Heart right ventricle (tissue), 16 donors: ENCODE results near the gene FN3KRP. TPM values are rescaled to one million over a fixed set of nuclear protein-coding genes. Genes with fewer than 3 reads are reported as not detected.

Experiments used
- ATAC-seq, 8 donors: fragments of 200-7000 bp; cut with Tn5 transposase; one replicate each; pipeline ENCODE4 v1.9.1; 2020; ENCODE audit warnings: mild to moderate bottlenecking in 8 of 8, moderate library complexity in 8 of 8, moderate number of reproducible peaks in 1 of 8
- DNase-seq, 2 donors: peaks; one replicate each; pipeline ENCODE4 v3.0.0-alpha.2; 2020
- H3K27ac ChIP-seq, 10 donors: fragments of 200-600 bp; sonication (generic) in 2 of 10; one replicate each; pipeline versions ENCODE4 v1.5.0 to v1.8.0; 2020 to 2022; ENCODE audit warnings: mild to moderate bottlenecking in 3 of 10
- H3K27me3 ChIP-seq, 7 donors: fragments of 200-600 bp; one replicate each; pipeline ENCODE4 v1.8.0; 2021 to 2022; ENCODE audit warnings: mild to moderate bottlenecking in 2 of 7
- H3K36me3 ChIP-seq, 9 donors: fragments of 200-600 bp; sonication (generic) in 1 of 9; one replicate each; pipeline versions ENCODE4 v1.5.0 to v1.8.0; 2020 to 2022; ENCODE audit warnings: mild to moderate bottlenecking in 2 of 9
- H3K4me1 ChIP-seq, 9 donors: fragments of 200-600 bp; sonication (generic) in 1 of 9; one replicate each; pipeline versions ENCODE4 v1.5.0 to v1.8.0; 2020 to 2022; ENCODE audit warnings: mild to moderate bottlenecking in 4 of 9
- H3K4me3 ChIP-seq, 10 donors: fragments of 200-600 bp; sonication (generic) in 2 of 10; one replicate each; pipeline versions ENCODE4 v1.5.0 to v1.8.0; 2020 to 2022; ENCODE audit warnings: mild to moderate bottlenecking in 7 of 10, moderate library complexity in 2 of 10
- H3K9me3 ChIP-seq, 11 donors: fragments of 200-600 bp in 10 of 11; sonication (generic) in 2 of 11; one replicate each; pipeline versions ENCODE4 v1.5.0 to v1.8.0; 2013 to 2022; ENCODE audit warnings: mild to moderate bottlenecking in 2 of 11, control low read depth in 1 of 11, moderate library complexity in 1 of 11
- WGBS, 2 donors: extraction: QIAGEN DNeasy Blood & Tissue Kit; methylation state at CpG; one replicate each; pipeline ENCODE4 v1.1.7; 2013; ENCODE audit warnings: inconsistent platforms in 1 of 2; 5-methylcytosine and 5-hydroxymethylcytosine counted together
- intact Hi-C, 10 donors: fragments of 100-400 bp; cut with DNase I; formaldehyde crosslinking; loops; one replicate each; pipeline versions ENCODE4 v1.11.1 to v1.14.2; 2022
- long read RNA-seq, 3 donors: library from polyadenylated mRNA; unstranded; transcript quantifications; one replicate each; pipeline ENCODE4 v2.0.0, GENCODE V29; 2020 to 2021
- polyA plus RNA-seq, 2 donors: library from polyadenylated mRNA; stranded (reverse); fragments of 200-250 nt; gene quantifications; one replicate each; pipeline ENCODE4 v1.2.3, GENCODE V29; 2013
- total RNA-seq, 10 donors: library from RNA; stranded (reverse); fragmentation: NEBNext Ultra II Directional in 3 of 10; extraction: Animal tissue kit (Norgen Biotek cat#: 25700) in 3 of 10; gene quantifications; one replicate each; pipeline versions ENCODE4 v1.2.1 to v1.2.4, GENCODE V29; 2021 to 2023
- TF ChIP-seq, protein P1 (sequence below), 9 donors: fragments of 200-600 bp; sonication (generic) in 2 of 9; IDR thresholded peaks; one replicate each; pipeline versions ENCODE4 v1.5.0 to v1.8.0; 2021 to 2022; ENCODE audit warnings: antibody characterized with exemption in 9 of 9, mild to moderate bottlenecking in 5 of 9, moderate library complexity in 1 of 9
- donor health status: Arrhythmogenic right ventricular cardiomyopathy.
- donor health status: ischemic (EF 13 %, LVEDD 7.1; RV severe dilation, severe dysfunction).
- donor health status: healthy with polysubstance abuse.
- donor health status: DM: no; HTN: yes; CAD: no.
- donor health status: DM: no; HTN: no; CAD: no.
- donor health status: ischemic (EF 25% LVEDD 6.9; RV normal size, moderate dysfunction).
- donor health status: ischemic (EF 25% LVEDD 5.7; RV mildly dilated, moderate dysfunction).
- donor health status: healthy.
- donor health status: DM: yes; HTN: yes; CAD: no.
- donor health status: Ischemic cardiomyopathy.
- donor health status: ischemic (EF 35%, LVEDD 5.7; RV mildly dilated, moderate dysfunction).
- donor health status: nonischemic (EF 11% LVEDD 7.7; RV severe dilation, severe dysfunction).
- donor health status: DM: yes; HTN: yes; CAD: no.
- donor health status: PGD.
- donor health status: ischemic (EF 29% LVEDD 5.4; RV normal size, mild dysfunction).
- donor health status: nonischemic (EF 23%, LVEDD 6.1; RV moderate dilation, normal function).

The FN3KRP gene, protein sequence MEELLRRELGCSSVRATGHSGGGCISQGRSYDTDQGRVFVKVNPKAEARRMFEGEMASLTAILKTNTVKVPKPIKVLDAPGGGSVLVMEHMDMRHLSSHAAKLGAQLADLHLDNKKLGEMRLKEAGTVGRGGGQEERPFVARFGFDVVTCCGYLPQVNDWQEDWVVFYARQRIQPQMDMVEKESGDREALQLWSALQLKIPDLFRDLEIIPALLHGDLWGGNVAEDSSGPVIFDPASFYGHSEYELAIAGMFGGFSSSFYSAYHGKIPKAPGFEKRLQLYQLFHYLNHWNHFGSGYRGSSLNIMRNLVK
- 10 to 100 TPM; 10.3 to 18.7 (median 14.7) TPM for total RNA-seq
- polyA plus RNA-seq, result 10 to 100 TPM; 15.4 to 21.5 TPM
- long read RNA-seq, donor 1, transcript FN3KRP-201 (6 exons, 1,849 nt), result major isoform, 21 of 24 reads
- long read RNA-seq, donor 1, partial matches to known transcripts, result 1 of 24 reads
- long read RNA-seq, donor 1, other reads (novel, unspliced or antisense), result 2 of 24 reads
- long read RNA-seq, donor 2, transcript FN3KRP-201 (6 exons, 1,849 nt), result major isoform, 36 of 42 reads
- long read RNA-seq, donor 2, partial matches to known transcripts, result 1 of 42 reads
- long read RNA-seq, donor 2, other reads (novel, unspliced or antisense), result 4 of 42 reads
- long read RNA-seq, donor 3, transcript FN3KRP-201 (6 exons, 1,849 nt), result major isoform, 61 of 67 reads
- long read RNA-seq, donor 3, partial matches to known transcripts, result 2 of 67 reads
- long read RNA-seq, donor 3, other reads (novel, unspliced or antisense), result 3 of 67 reads

DNA sequence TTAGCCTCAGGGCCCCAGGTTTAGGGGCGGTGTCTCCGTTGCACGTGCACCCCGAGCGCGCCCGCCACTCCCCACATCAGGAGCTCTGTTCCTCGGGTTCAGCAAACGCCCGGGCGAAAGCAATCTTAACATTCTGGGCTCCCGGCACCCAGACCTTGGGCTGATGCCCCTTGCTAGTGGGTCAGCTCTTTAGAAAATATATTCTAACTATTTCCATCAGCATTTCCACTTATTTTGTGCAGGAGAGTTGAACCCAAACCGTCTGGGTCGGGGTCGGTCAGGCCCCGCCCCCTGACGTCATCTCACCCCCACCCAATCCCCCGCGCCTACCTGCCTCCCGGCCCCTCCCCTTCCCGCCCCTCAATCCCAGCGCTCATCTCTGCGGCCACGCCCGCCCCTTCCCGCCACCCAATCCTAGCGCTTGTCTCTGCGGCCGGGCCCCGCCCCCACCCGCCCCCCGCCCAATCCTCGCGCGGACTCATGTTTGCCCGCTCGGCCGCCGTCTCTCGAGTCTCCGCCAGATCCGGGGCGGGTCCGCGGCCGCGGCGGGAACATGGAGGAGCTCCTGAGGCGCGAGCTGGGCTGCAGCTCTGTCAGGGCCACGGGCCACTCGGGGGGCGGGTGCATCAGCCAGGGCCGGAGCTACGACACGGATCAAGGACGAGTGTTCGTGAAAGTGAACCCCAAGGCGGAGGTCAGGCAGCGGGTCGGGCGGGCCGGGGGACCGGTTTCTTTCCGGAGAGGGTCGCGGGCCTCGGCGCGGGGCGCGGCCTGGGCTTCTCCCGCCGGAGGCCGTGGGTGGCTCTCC is at the start of gene FN3KRP:
TSS of gene FN3KRP (plus strand) at position 504 of the 808 bp plus-strand sequence. CDS start at position 554, 50 bp downstream.
- Histone ChIP-seq H3K4me1 (peaks cover 3 to 21% (median 17%) of the 10 kb centered on the region in 9 donors), H3K9me3 (no peaks in the 10 kb centered on the region), H3K27me3 (no peaks in the 10 kb centered on the region), H3K27ac (peak within 1 kb of the TSS in 9 of 10 donors; percentile 39 to 87 (median 77)), H3K4me3 (peak within 1 kb of the TSS; percentile 63 to 97 (median 94)), H3K36me3 (peaks cover 0 to 30% (median 13%) of the 10 kb centered on the region in 9 donors)
- intact Hi-C loops, result loop anchor here in 1 of 10 donors (1.0 to 5.0 kb wide), 2 partner anchors 19 to 69 kb away; partner anchors contain the start of genes FN3K and WDR45B
- ATAC-seq (peak; percentile 91 to 99 (median 97)), DNase-seq (peak; percentile 89 to 91)
- 0 to 1% methylated on average over 71 to 75 of the region's 75 CpGs for WGBS, 2 donors
- TF ChIP-seq, protein P1, sequence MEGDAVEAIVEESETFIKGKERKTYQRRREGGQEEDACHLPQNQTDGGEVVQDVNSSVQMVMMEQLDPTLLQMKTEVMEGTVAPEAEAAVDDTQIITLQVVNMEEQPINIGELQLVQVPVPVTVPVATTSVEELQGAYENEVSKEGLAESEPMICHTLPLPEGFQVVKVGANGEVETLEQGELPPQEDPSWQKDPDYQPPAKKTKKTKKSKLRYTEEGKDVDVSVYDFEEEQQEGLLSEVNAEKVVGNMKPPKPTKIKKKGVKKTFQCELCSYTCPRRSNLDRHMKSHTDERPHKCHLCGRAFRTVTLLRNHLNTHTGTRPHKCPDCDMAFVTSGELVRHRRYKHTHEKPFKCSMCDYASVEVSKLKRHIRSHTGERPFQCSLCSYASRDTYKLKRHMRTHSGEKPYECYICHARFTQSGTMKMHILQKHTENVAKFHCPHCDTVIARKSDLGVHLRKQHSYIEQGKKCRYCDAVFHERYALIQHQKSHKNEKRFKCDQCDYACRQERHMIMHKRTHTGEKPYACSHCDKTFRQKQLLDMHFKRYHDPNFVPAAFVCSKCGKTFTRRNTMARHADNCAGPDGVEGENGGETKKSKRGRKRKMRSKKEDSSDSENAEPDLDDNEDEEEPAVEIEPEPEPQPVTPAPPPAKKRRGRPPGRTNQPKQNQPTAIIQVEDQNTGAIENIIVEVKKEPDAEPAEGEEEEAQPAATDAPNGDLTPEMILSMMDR (IDR thresholded peaks at IDR 0.05), result no peak

DNA sequence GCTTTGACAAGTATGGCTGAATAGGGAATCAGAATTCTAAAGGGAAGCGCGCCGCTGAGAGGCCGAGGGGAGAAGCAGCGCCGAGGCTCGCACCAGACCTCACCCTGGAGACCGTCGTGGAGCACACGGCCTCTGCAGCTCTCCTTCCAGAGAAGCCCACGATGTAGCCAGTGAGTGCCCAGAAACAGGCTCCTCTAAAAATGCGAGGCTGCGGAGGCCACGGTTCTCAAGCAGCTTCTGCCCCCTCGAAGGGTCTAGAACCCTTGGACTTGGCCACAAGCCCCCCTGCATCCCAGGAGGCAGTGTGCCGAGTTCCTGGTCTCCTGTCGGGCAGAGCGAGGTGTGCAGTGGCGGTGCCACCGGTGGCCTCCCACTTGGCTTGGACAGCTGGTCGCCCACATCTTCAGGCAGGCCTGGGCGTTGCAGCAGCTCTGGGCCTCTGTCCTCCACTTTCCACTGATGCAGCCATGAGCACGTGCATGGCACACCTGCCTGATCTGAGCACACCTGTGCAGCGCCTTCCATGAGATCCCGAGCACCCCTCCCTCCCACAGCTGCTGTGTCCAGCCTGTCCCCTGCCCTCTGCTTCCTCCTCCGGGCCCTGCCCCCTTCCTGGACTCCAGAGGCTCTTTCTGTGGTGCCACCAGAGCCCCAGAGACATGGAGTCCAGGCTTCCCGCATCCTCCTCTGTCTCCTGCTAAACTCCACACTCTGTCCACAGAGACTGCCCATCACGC is 49.4 kb upstream of the FN3KRP start:
- Histone ChIP-seq H3K27ac (no peak overlapping the region), H3K4me3 (no peak overlapping the region), H3K27me3 (no peaks in the 10 kb centered on the region), H3K4me1 (peaks cover 0 to 28% (median 14%) of the 10 kb centered on the region in 9 donors), H3K36me3 (peaks cover 0 to 11% (median 0%) of the 10 kb centered on the region in 9 donors), H3K9me3 (no peaks in the 10 kb centered on the region)
- no peak for ATAC-seq
- TF ChIP-seq, protein P1 (IDR thresholded peaks at IDR 0.05), result no peak
- intact Hi-C loops, result loop anchor here in 9 of 10 donors (5.0 to 10.0 kb wide), 5 partner anchors 88 to 760 kb away; partner anchors contain the start of gene TBCD (in 1 of the 9)
- WGBS, 2 donors, result 90 to 92% methylated on average over 28 of the region's 28 CpGs
- DNase-seq, result no peak

DNA sequence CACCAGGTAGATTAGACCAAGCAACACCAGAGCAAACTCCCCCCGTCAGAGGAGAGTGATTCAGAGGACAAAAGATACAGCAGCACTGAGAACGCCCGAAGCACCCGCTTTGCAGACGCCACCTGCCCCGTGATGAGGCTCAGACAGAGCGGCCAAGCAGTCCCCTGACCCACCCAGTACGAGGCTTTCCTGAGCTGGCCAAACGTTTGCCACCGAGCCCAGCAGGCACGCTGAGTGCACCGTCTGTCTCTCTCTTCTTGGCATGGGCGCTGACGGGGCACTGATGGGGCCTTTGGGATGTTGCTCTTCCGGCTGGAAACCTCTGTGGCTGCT is 48.9 kb upstream of the FN3KRP start:
- intact Hi-C loops, result loop anchor here in 9 of 10 donors (5.0 to 10.0 kb wide), 5 partner anchors 87 to 760 kb away; partner anchors contain the start of gene TBCD (in 1 of the 9)
- ATAC-seq, result no peak
- no peak for DNase-seq
- Histone ChIP-seq H3K36me3 (peaks cover 0 to 7% (median 0%) of the 10 kb centered on the region in 9 donors), H3K4me3 (no peak overlapping the region), H3K4me1 (peaks cover 0 to 28% (median 14%) of the 10 kb centered on the region in 9 donors), H3K9me3 (no peaks in the 10 kb centered on the region), H3K27me3 (no peaks in the 10 kb centered on the region), H3K27ac (no peak overlapping the region)
- TF ChIP-seq, protein P1 (IDR thresholded peaks at IDR 0.05), result no peak
- 91 to 94% methylated on average over 15 of the region's 15 CpGs for WGBS, 2 donors
